H1 (cell line): ENCODE data around the gene HS3ST1. TPM values are rescaled to one million over a fixed set of nuclear protein-coding genes. Genes with fewer than 3 reads are reported as not detected.

Experiments used
- CTCF ChIA-PET: fragments of 300-600 bp; sonication (Branson Sonifier 250); formaldehyde crosslinking; loops from one replicate; lab custom pipeline; 2021; ENCODE audit not compliant: partially characterized antibody; lab: Charles Lee
- POLR2A ChIA-PET: fragments of 300-600 bp; sonication (Branson Sonifier 250); formaldehyde crosslinking; loops from one replicate; lab custom pipeline; 2021; ENCODE audit warnings: inconsistent platforms; ENCODE audit not compliant: partially characterized antibody; lab: Charles Lee
- DNase-seq, 2 experiments: peaks; one replicate each; pipeline versions ENCODE4 v3.0.0 to v3.0.0-alpha.2; 2010 to 2022; ENCODE audit warnings: low spot score in 2 of 2, low read depth in 1 of 2, mixed read lengths in 1 of 2
- FAIRE-seq: peaks from 2 replicates; lab custom pipeline; 2011; peaks lifted over from hg19 to GRCh38; lab: Jason Lieb, UNC
- H2AFZ ChIP-seq: 2 replicates; pipeline ENCODE4 v1.8.1; 2012; ENCODE audit warnings: low read length, inconsistent platforms
- H2AK5ac ChIP-seq: 2 replicates; pipeline ENCODE4 v1.6.1; 2013; ENCODE audit warnings: low read depth, low read length
- H2BK120ac ChIP-seq: replicated peaks from 2 replicates; pipeline ENCODE3; 2013; ENCODE audit warnings: low read depth, low read length, inconsistent platforms
- H2BK12ac ChIP-seq: 2 replicates; pipeline ENCODE4 v1.6.1; 2013; ENCODE audit warnings: low read depth, low read length
- H2BK15ac ChIP-seq: 2 replicates; pipeline ENCODE4 v1.6.1; 2013; ENCODE audit warnings: low read length
- H2BK20ac ChIP-seq: 2 replicates; pipeline ENCODE4 v1.6.1; 2013; ENCODE audit warnings: low read length
- H2BK5ac ChIP-seq: 2 replicates; pipeline ENCODE4 v1.6.1; 2013; ENCODE audit warnings: low read depth, low read length
- H3K14ac ChIP-seq: 2 replicates; pipeline ENCODE4 v1.6.1; 2013; ENCODE audit warnings: inconsistent platforms; ENCODE audit not compliant: insufficient read length
- H3K18ac ChIP-seq: 2 replicates; pipeline ENCODE4 v1.6.1; 2013; ENCODE audit warnings: low read length; ENCODE audit errors: extremely low read depth
- H3K23ac ChIP-seq: 2 replicates; pipeline ENCODE4 v1.6.1; 2013; ENCODE audit warnings: inconsistent platforms; ENCODE audit not compliant: insufficient read length
- H3K23me2 ChIP-seq: 2 replicates; pipeline ENCODE4 v1.6.1; 2013; ENCODE audit warnings: low read depth, low read length
- H3K27ac ChIP-seq: 2 replicates; pipeline ENCODE4 v1.6.1; 2011; ENCODE audit warnings: low read depth, low read length, inconsistent platforms
- H3K27me3 ChIP-seq, 4 experiments: replicated peaks in 1 of 4; 1 replicate in 1 of 4; 2 replicates in 3 of 4; pipeline versions ENCODE4 v1.6.1 to v1.8.1; 2011 to 2013; ENCODE audit warnings: low read length in 3 of 4, mild to moderate bottlenecking in 3 of 4, inconsistent platforms in 2 of 4, mixed read lengths in 2 of 4, moderate library complexity in 1 of 4; ENCODE audit not compliant: control insufficient read depth in 3 of 4, insufficient read depth in 3 of 4; ENCODE audit errors: extremely low read depth in 1 of 4
- H3K36me3 ChIP-seq, 4 experiments: 2 replicates each; pipeline versions ENCODE4 v1.6.1 to v1.8.1; 2011 to 2013; ENCODE audit warnings: mild to moderate bottlenecking in 4 of 4, low read length in 3 of 4, moderate library complexity in 2 of 4, control low read depth in 1 of 4, inconsistent platforms in 1 of 4; ENCODE audit not compliant: insufficient read depth in 4 of 4, control insufficient read depth in 2 of 4
- H3K4ac ChIP-seq: replicated peaks from 2 replicates; pipeline ENCODE3; 2013; ENCODE audit warnings: low read length, low read depth, mixed read lengths, inconsistent platforms; ENCODE audit not compliant: insufficient read length
- H3K4me1 ChIP-seq, 4 experiments: replicated peaks in 1 of 4; 1 replicate in 1 of 4; 2 replicates in 3 of 4; pipeline versions ENCODE4 v1.6.1 to v1.8.1; 2011 to 2013; ENCODE audit warnings: low read length in 3 of 4, inconsistent platforms in 2 of 4, mixed read lengths in 1 of 4; ENCODE audit not compliant: insufficient read depth in 4 of 4, control insufficient read depth in 3 of 4
- H3K4me2 ChIP-seq, 2 experiments: 2 replicates each; pipeline versions ENCODE4 v1.6.1 to v1.8.1; 2011 to 2013; ENCODE audit warnings: low read depth in 2 of 2, low read length in 2 of 2, control low read depth in 1 of 2, inconsistent platforms in 1 of 2, mild to moderate bottlenecking in 1 of 2; ENCODE audit not compliant: insufficient read depth in 1 of 2
- H3K4me3 ChIP-seq, 4 experiments: fragments of 200-600, 300-600 bp in 1 of 4; sonication (generic), shearing (Covaris generic), sonication (Bioruptor Twin) in 1 of 4; 2 replicates each; pipeline versions ENCODE4 v1.5.1 to v1.8.1; 2011 to 2016; ENCODE audit warnings: low read length in 4 of 4, low read depth in 3 of 4, control low read depth in 2 of 4, inconsistent platforms in 2 of 4, mild to moderate bottlenecking in 2 of 4, mixed read lengths in 1 of 4, moderate library complexity in 1 of 4; ENCODE audit not compliant: insufficient read depth in 2 of 4; ENCODE audit errors: extremely low read depth in 1 of 4
- H3K56ac ChIP-seq: replicated peaks from 2 replicates; pipeline ENCODE3; 2013; ENCODE audit warnings: low read depth, mild to moderate bottlenecking, mixed read lengths, low read length, inconsistent platforms; ENCODE audit not compliant: insufficient read length
- H3K79me1 ChIP-seq: 2 replicates; pipeline ENCODE4 v1.6.1; 2013; ENCODE audit warnings: low read depth, low read length, control low read depth
- H3K79me2 ChIP-seq, 2 experiments: 2 replicates each; pipeline versions ENCODE4 v1.6.1 to v1.8.1; 2012 to 2013; ENCODE audit warnings: low read length in 2 of 2, mild to moderate bottlenecking in 2 of 2, inconsistent platforms in 1 of 2; ENCODE audit not compliant: insufficient read depth in 2 of 2, control insufficient read depth in 1 of 2
- H3K9ac ChIP-seq, 4 experiments: replicated peaks in 1 of 4; 1 replicate in 1 of 4; 2 replicates in 3 of 4; pipeline versions ENCODE4 v1.6.1 to v1.8.1; 2011 to 2013; ENCODE audit warnings: low read depth in 3 of 4, low read length in 3 of 4, control low read depth in 2 of 4, mild to moderate bottlenecking in 2 of 4, moderate library complexity in 2 of 4, inconsistent platforms in 1 of 4; ENCODE audit errors: extremely low read depth in 1 of 4
- H3K9me3 ChIP-seq, 2 experiments: 2 replicates each; pipeline versions ENCODE4 v1.6.1 to v1.8.1; 2012 to 2013; ENCODE audit warnings: mild to moderate bottlenecking in 2 of 2, moderate library complexity in 2 of 2, control low read depth in 1 of 2, inconsistent platforms in 1 of 2, low read depth in 1 of 2, low read length in 1 of 2, mixed read lengths in 1 of 2; ENCODE audit not compliant: insufficient read depth in 2 of 2
- H4K20me1 ChIP-seq, 2 experiments: replicated peaks in 1 of 2; 2 replicates each; pipeline versions ENCODE3 to v1.8.1; 2011 to 2013; ENCODE audit warnings: inconsistent platforms in 2 of 2, low read length in 2 of 2, mild to moderate bottlenecking in 1 of 2; ENCODE audit not compliant: insufficient read depth in 2 of 2, control insufficient read depth in 1 of 2
- H4K5ac ChIP-seq: 2 replicates; pipeline ENCODE4 v1.6.1; 2013; ENCODE audit warnings: low read length, low read depth, mixed read lengths, inconsistent platforms; ENCODE audit not compliant: insufficient read length
- H4K8ac ChIP-seq: 2 replicates; pipeline ENCODE4 v1.8.0; 2013; ENCODE audit warnings: mild to moderate bottlenecking, moderate library complexity, low read length, inconsistent platforms; ENCODE audit not compliant: insufficient read depth; ENCODE audit errors: extremely low read depth
- H4K91ac ChIP-seq: replicated peaks from 2 replicates; pipeline ENCODE3; 2013; ENCODE audit warnings: low read length, mixed read lengths, inconsistent platforms; ENCODE audit not compliant: insufficient read length
- ASH2L ChIP-seq: fragments of 200-600, 300-600 bp; sonication (generic); IDR thresholded peaks from one replicate; pipeline ENCODE4 v1.7.1; 2017; ENCODE audit warnings: low read length
- CHD2 ChIP-seq: IDR thresholded peaks from 2 replicates; pipeline ENCODE4 v1.6.1; 2012; ENCODE audit warnings: low read length, improper control_type of control experiment
- EGR1 ChIP-seq: IDR thresholded peaks from 2 replicates; pipeline ENCODE4 v1.6.1; 2011; ENCODE audit warnings: low read depth, low read length, borderline replicate concordance
- HDAC2 ChIP-seq, 2 experiments: fragments of 300-600 bp in 1 of 2; sonication (generic) in 1 of 2; IDR thresholded peaks; 2 replicates each; pipeline ENCODE4 v1.6.1; 2011 to 2012; ENCODE audit warnings: low read depth in 2 of 2, low read length in 2 of 2, mild to moderate bottlenecking in 2 of 2, moderate library complexity in 2 of 2, borderline replicate concordance in 1 of 2, inconsistent platforms in 1 of 2
- HDAC6 ChIP-seq: IDR thresholded peaks from one replicate; pipeline ENCODE4 v1.7.1; 2012; ENCODE audit warnings: low read depth, mild to moderate bottlenecking, inconsistent platforms, low read length, moderate library complexity
- KDM5A ChIP-seq: fragments of 200-600 bp; IDR thresholded peaks from 2 replicates; pipeline ENCODE4 v1.7.1; 2012; ENCODE audit warnings: mild to moderate bottlenecking, low read length, inconsistent platforms, mixed read lengths
- POLR2A ChIP-seq, 2 experiments: IDR thresholded peaks; 1 replicate in 1 of 2; 2 replicates in 1 of 2; pipeline ENCODE4 v1.6.1; 2011; ENCODE audit warnings: low read depth in 2 of 2, low read length in 2 of 2, mild to moderate bottlenecking in 2 of 2; ENCODE audit errors: control extremely low read depth in 1 of 2
- SIRT6 ChIP-seq: IDR thresholded peaks from one replicate; pipeline ENCODE4 v1.7.1; 2012; ENCODE audit warnings: low read length, inconsistent platforms
- SIX5 ChIP-seq: IDR thresholded peaks from 2 replicates; pipeline ENCODE4 v1.6.1; 2011; ENCODE audit warnings: mild to moderate bottlenecking, low read depth, low read length
- SP1 ChIP-seq: IDR thresholded peaks from 2 replicates; pipeline ENCODE4 v1.6.1; 2011; ENCODE audit warnings: low read depth, low read length
- SRF ChIP-seq: IDR thresholded peaks from 2 replicates; pipeline ENCODE4 v1.6.1; 2011; ENCODE audit warnings: mild to moderate bottlenecking, low read depth, low read length, moderate library complexity
- TEAD4 ChIP-seq: IDR thresholded peaks from 2 replicates; pipeline ENCODE4 v1.6.1; 2012; ENCODE audit warnings: low read depth, low read length, inconsistent platforms, mixed read lengths
- YY1 ChIP-seq: IDR thresholded peaks from 2 replicates; pipeline ENCODE4 v1.6.1; 2011; ENCODE audit warnings: low read depth, mild to moderate bottlenecking, low read length
- WGBS, 2 experiments: shearing (Covaris generic) in 1 of 2; methylation state at CpG; one replicate each; pipeline versions ENCODE4 v1.1.6 to v1.1.7; 2013 to 2015; ENCODE audit warnings: low lambda C conversion rate in 2 of 2, mixed read lengths in 2 of 2, inconsistent platforms in 1 of 2, low coverage in 1 of 2, missing lambda C conversion rate in 1 of 2; ENCODE audit not compliant: insufficient replicate concordance in 2 of 2, insufficient coverage in 1 of 2, insufficient read length in 1 of 2; ENCODE audit errors: extremely low coverage in 1 of 2, missing lambda C conversion rate in 1 of 2; 5-methylcytosine and 5-hydroxymethylcytosine counted together
- polyA plus RNA-seq, 7 experiments: library from polyadenylated mRNA; depleted of rRNA in 3 of 7; stranded (reverse) in 5 of 7; unstranded in 2 of 7; fragments of >200 nt in 5 of 7; fragments of 200-250 nt in 2 of 7; gene quantifications; 1 replicate in 5 of 7; 2 replicates in 1 of 7; 4 replicates in 1 of 7; pipeline versions ENCODE4 v1.2.1 to v1.2.3, GENCODE V29; 2011 to 2013; ENCODE audit warnings: missing spikeins in 2 of 7, mixed read lengths in 2 of 7
- total RNA-seq: library from RNA; stranded (reverse); fragmentation: NEBNext Ultra II Directional; extraction: Animal tissue kit (Norgen Biotek cat#: 25700); gene quantifications from 2 replicates; pipeline ENCODE4 v1.2.1, GENCODE V29; 2021

Gene HS3ST1
- total and polyA plus RNA-seq, 2 of the 8 experiments (the other 6 are each of a cell fraction or from before 2014, with no cell fraction given) = 0.50 to 1.5 TPM

DNA sequence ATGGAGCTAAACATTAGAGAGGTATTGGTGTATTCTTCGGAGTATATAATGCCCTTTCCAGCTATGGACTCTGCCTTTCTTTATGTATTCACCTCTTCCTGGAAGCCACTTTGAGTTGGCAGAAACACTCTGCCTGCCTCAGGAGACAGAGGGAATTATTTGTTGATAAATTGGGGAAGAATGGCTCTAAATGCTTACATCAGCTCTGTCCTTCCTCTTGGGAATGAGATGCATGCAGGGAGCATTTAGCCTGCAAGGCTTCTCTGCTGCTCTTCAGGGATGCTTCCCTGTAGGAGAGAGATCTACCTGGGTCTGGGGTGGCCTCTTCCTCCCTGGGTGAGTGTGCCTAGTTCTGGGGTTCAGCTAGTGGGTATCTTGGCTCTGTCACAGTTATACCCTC lies 6.9 kb upstream of the HS3ST1 start:
- FAIRE-seq (no peak), DNase-seq (no peak)
- Histone ChIP-seq H2BK5ac (no peak overlapping the region), H3K23ac (no peak overlapping the region), H3K27ac (no peak overlapping the region), H2BK15ac (no peak overlapping the region), H3K4me1 (peaks cover 0 to 4% (median 1%) of the 10 kb centered on the region in 4 experiments; a peak in 2 of 7 replicates), H3K4me2 (no peak overlapping the region), H3K23me2 (no peaks in the 10 kb centered on the region), H3K79me2 (no peaks in the 10 kb centered on the region), H3K9ac (no peak overlapping the region), H2BK12ac (no peak overlapping the region), H2AK5ac (no peak overlapping the region), H2AFZ (no peak overlapping the region), H3K4me3 (no peak overlapping the region), H4K91ac (no peak overlapping the region), H3K36me3 (no peaks in the 10 kb centered on the region), H3K14ac (no peak overlapping the region), H3K4ac (no peak overlapping the region), H3K9me3 (no peaks in the 10 kb centered on the region), H2BK20ac (no peak overlapping the region), H3K56ac (no peak overlapping the region), H4K8ac (no peak overlapping the region), H3K79me1 (no peaks in the 10 kb centered on the region), H3K18ac (no peak overlapping the region), H4K20me1 (no peaks in the 10 kb centered on the region), H2BK120ac (no peak overlapping the region), H3K27me3 (peaks cover 0 to under 1% (median under 1%) of the 10 kb centered on the region in 4 experiments; a peak in 2 of 7 replicates), H4K5ac (no peak overlapping the region)
- TF ChIP-seq HDAC6 = no peak
- TF ChIP-seq YY1 = no peak
- TF ChIP-seq HDAC2 (IDR thresholded peaks at IDR 0.05; ENCODE audit: borderline replicate concordance in 1 of 2, low read depth in 2 of 2, low read length in 2 of 2) = no peak
- TF ChIP-seq POLR2A (IDR thresholded peaks at IDR 0.05; ENCODE audit: control extremely low read depth in 1 of 2, low read depth in 2 of 2, low read length in 2 of 2) = no peak
- TF ChIP-seq TEAD4 = no peak
- TF ChIP-seq EGR1 = no peak
- no peak for TF ChIP-seq SRF
- no peak for TF ChIP-seq SIRT6
- TF ChIP-seq SP1 = no peak
- no peak for TF ChIP-seq KDM5A
- TF ChIP-seq SIX5 = no peak
- TF ChIP-seq ASH2L = no peak
- TF ChIP-seq CHD2 = no peak
- 93% methylated on average over 1 of the region's 1 CpG; no CpG with 5 or more reads in 1 of the 2 experiments for WGBS, 2 experiments
- CTCF ChIA-PET = interaction anchor here (0.6 to 4.8 kb wide), 8 partner anchors 8 to 851 kb away, joined by 3 to 15 read pairs (median 4); no protein-coding TSS in a partner anchor
- POLR2A ChIA-PET = interaction anchor here (1.7 kb wide), 1 partner anchor 33 kb away, joined by 4 read pairs; no protein-coding TSS in a partner anchor
